ENCODE measurements around the gene C20orf202.

DNA sequence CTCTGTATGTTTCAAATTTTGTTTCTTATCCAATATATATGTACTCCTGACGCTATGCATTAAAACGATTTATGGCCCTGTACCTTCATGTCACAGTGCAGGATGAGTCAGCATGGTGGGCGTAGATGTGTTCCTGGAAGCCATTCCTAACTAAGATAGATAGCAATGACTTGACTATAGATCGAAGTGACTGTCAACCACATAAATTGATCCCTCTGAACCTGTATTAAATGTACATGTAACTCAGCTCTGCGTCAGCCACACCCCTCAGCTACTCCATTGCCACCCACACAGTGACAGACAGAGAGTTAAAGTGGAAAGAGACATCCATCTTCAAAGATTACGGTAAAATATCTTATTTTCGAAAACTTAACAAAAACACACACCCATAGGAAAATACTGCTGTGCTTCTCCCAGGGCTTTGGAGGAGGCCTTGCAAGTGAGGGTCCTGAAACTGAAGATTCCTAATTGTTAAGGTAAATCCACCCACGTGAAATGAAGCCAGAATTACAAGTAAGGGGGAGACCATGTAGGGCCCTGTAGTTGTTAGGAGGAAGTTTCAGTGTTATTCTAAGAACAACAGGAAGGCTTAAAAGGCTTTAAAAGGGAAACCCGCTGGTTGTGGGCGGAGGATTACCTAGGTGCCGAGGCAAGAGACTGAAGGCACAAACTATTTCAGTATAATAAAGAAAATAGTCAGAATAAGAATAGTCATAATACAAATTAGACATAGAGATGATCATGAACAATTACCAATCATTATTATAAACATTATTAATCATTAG lies 12.3 kb downstream of the C20orf202 start:
- TF ChIP-seq, protein P1, sequence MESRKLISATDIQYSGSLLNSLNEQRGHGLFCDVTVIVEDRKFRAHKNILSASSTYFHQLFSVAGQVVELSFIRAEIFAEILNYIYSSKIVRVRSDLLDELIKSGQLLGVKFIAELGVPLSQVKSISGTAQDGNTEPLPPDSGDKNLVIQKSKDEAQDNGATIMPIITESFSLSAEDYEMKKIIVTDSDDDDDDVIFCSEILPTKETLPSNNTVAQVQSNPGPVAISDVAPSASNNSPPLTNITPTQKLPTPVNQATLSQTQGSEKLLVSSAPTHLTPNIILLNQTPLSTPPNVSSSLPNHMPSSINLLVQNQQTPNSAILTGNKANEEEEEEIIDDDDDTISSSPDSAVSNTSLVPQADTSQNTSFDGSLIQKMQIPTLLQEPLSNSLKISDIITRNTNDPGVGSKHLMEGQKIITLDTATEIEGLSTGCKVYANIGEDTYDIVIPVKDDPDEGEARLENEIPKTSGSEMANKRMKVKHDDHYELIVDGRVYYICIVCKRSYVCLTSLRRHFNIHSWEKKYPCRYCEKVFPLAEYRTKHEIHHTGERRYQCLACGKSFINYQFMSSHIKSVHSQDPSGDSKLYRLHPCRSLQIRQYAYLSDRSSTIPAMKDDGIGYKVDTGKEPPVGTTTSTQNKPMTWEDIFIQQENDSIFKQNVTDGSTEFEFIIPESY (IDR thresholded peaks at IDR 0.05; ENCODE audit: extremely low read depth, insufficient replicate concordance, low read length): no peak
- TF ChIP-seq POLR2A (IDR thresholded peaks at IDR 0.05; ENCODE audit: borderline replicate concordance, extremely low read depth, insufficient read depth, insufficient read length) (no peak), SP1 (IDR thresholded peaks at IDR 0.05; ENCODE audit: low read depth) (no peak), POLR2AphosphoS5 (IDR thresholded peaks at IDR 0.05; ENCODE audit: low read depth, low read length) (no peak)
- TF ChIP-seq, protein P2, sequence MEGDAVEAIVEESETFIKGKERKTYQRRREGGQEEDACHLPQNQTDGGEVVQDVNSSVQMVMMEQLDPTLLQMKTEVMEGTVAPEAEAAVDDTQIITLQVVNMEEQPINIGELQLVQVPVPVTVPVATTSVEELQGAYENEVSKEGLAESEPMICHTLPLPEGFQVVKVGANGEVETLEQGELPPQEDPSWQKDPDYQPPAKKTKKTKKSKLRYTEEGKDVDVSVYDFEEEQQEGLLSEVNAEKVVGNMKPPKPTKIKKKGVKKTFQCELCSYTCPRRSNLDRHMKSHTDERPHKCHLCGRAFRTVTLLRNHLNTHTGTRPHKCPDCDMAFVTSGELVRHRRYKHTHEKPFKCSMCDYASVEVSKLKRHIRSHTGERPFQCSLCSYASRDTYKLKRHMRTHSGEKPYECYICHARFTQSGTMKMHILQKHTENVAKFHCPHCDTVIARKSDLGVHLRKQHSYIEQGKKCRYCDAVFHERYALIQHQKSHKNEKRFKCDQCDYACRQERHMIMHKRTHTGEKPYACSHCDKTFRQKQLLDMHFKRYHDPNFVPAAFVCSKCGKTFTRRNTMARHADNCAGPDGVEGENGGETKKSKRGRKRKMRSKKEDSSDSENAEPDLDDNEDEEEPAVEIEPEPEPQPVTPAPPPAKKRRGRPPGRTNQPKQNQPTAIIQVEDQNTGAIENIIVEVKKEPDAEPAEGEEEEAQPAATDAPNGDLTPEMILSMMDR (IDR thresholded peaks at IDR 0.05 in 2 of 3, conservative IDR thresholded peaks at IDR 0.05 in 1 of 3; ENCODE audit: borderline replicate concordance in 1 of 3, insufficient read depth in 1 of 3, low read depth in 2 of 3, low read length in 2 of 3): no peak

Measured in HCT116 (cell line).